Stimulated activated CD8-positive, alpha-beta memory T cell treated with anti-CD3 and anti-CD28 coated beads, Interleukin-12 subunit alpha, Interleukin-12 subunit beta, amount 100 ng/mL, for 4 hours (primary cell): ENCODE data around the gene MVB12A.

Experiments used
- DNase-seq: peaks from one replicate; pipeline ENCODE4 v3.0.0-alpha.2; 2020; ENCODE audit warnings: low read depth

Gene MVB12A

DNA sequence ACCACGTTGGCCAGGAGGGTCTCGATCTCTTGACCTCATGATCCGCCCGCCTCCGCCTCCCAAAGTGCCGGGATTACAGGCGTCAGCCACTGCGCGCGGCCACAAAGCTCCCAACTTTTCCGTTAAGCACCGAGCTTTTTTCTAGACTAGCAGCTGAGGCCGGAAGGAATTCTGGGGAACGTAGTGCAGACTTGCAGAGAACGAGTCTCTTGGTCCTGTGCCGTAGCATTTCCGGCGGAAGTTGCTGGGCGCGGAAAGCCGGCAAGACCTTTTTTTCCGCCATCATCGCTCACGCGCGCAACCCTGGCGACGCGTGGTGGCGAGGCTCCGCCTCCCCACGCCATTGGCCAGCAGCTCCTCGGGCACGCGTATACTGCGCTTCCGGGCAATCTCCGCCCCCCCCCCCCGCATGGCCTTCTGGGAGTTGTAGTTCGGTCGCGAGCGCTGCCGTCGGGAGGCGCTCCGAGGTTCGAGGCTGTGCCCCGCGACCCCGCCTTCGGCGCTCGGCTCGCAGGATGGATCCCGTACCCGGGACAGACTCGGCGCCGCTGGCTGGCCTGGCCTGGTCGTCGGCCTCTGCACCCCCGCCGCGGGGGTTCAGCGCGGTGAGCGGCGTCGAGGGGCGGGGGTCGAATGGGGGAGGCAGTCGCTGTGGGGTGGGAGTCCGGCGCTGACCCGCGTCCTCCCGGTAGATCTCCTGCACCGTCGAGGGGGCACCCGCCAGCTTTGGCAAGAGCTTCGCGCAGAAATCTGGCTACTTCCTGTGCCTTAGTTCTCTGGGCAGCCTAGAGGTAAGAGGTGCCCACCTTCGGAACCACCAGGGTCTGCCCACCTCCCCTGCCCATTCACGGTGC is at the start of gene MVB12A:
MVB12A (plus strand) TSS at position 427 of the 854 bp plus-strand sequence; CDS start at position 516, 89 bp downstream.
- peak; percentile 91 for DNase-seq

DNA sequence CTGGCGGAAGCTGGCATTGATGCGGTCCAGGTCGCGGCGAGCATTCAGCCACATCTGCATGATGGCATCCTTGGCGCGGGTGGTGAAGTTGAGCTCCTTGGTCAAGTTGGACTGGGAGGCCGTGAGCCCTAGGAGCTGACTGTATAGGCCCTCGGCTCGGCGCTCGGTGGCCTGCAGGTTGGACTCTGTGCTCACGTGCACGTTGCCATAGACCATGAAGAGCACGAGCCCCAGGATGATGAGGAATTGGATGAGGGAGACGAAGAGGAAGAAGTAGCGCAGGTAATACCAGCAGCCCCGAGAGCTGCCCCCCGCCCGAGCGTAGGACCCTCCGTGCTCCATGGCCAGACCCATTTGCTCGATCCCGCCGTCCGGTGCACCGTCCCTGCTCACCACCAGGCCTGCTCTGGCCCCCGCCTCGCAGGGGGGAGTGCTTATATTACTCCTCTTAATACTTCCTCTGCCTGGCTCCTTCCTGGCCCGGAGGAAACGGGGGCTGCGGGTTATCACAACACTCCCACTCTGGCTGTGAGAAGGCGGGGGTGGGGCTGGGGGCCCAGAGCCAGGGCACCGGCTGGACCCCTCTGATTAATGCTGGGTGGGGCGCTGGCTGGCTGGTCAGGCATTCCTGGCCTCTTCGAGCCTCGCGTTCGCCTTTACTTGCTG is 42.8 kb upstream of the MVB12A start, which contains the start of gene PLVAP:
PLVAP (minus strand) TSS at position 408 of the 666 bp plus-strand sequence; CDS start at position 354, 54 bp downstream.
- DNase-seq: no peak

DNA sequence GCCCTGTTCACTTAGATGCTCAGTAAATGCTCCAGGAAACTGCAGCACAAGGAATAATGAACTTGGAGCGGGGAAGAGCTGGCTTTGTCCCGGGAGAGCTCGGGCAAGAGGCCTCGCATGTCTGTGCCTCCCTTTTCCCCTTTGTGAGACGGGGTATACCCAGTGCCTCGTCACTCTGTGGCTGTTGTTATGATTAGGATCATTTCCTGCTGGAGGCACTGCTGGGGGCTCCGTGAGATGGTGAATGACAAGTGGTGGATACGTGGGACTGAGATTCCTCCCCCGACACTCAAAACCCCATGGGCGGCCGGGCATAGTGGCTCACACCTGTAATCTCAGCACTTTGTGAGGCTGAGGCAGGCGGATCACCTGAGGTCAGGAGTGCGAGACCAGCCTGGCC is 41.6 kb upstream of the MVB12A start:
- no peak for DNase-seq

DNA sequence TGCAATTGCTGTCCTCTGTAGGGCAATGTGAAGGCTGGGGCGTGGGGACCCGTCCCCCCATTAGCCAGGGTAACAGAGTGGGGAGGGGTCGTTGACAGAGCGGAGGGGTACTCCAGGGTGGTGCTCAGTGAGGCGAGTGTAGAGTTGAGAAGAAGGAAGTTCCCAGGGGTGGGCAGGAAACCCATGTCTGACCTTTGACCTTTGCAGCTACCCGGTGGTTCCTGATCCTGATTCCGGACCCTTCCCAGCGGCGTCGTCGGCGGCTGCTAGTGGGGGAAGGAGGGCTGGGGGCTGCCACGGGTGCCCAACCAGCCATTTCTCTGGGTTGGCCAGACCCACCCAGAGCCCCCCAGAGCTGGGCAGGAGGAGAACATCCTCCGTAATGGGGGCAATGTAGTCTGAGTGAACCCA is 40.6 kb upstream of the MVB12A start:
- no peak for DNase-seq

DNA sequence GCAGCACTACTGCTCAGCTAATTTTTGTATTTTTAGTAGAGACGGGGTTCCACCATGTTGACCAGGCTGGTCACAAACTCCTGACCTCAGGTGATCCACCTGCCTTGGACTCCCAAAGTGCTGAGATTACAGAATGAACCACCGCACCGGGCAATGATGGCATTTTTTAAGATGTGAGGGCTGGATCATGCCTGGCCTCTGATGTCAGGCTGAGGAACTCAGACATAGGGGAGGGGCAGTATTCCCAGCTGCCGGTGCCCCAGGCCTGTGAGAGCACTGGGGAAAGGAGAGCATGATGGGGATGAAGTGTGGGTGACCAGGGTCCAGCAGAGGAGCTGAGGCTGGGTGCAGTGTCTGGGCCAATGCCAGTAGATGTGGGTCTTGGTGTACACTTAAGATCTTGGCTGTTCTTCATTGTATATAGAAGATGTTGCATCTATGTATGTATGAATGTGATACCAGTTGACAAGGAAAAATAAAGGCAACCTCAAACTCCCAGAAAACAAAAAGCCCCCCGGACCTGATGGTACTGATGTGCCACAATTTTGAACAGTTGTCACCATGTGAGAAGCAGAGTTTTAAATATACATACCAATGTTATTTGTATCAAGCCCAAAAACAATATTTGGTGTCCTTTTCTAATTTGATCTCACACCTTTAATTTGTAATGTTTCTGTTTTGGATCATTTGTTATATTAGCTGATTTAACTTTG is 39.3 kb upstream of the MVB12A start:
- DNase-seq: no peak

DNA sequence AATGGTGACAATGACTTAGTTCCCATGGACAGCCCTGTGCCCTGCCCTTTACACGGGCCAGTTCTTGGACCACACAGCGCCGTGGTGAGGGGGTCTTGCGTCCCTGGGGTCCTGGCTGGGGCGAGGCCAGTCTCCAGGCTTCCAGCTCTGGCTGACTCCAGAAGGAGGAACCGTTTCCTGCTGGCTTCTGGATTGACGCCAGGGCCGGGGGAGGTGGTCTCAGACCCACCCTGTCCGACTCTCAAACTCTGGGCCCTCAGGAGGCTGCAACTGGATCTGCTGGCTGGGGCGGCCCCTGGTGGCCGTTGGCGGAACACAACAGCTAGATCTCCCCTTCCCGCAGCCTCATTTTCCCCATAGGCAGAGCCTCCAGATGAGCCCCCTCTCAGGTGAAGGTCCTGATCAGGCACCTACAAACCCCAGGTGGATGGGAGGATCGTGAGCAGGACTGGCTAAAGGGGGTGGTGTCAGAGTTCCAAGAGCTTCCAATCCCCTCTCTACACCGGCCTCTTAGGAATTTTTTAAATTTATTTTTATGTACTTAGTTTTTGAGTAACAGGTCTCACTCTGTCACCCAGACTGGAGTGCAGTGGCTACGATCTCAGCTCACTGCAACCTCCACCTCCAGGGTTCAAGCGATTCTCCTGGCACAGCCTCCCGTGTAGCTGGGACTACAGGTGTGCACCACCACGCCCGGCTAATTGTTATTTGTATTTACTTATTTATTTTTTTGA is 33.8 kb upstream of the MVB12A start:
- DNase-seq: no peak

DNA sequence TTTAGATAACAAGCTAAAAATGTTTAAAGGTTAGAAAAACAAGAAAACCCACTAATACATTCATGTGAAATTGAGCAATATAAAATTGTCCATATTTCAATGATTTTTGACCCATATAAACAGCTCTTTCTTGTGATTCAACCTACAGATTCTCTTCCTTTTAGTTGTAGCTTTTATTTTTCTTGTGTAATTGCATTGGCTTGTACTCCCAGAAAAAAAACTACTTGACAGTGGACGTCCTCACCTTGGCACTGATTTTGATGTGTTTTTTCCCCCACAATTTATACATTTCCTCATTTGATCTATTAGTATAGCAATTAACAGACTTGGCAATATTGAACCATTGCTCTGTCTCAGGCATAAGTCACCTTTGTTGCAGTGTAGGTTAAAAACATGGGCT is 30.6 kb upstream of the MVB12A start:
- DNase-seq: no peak

DNA sequence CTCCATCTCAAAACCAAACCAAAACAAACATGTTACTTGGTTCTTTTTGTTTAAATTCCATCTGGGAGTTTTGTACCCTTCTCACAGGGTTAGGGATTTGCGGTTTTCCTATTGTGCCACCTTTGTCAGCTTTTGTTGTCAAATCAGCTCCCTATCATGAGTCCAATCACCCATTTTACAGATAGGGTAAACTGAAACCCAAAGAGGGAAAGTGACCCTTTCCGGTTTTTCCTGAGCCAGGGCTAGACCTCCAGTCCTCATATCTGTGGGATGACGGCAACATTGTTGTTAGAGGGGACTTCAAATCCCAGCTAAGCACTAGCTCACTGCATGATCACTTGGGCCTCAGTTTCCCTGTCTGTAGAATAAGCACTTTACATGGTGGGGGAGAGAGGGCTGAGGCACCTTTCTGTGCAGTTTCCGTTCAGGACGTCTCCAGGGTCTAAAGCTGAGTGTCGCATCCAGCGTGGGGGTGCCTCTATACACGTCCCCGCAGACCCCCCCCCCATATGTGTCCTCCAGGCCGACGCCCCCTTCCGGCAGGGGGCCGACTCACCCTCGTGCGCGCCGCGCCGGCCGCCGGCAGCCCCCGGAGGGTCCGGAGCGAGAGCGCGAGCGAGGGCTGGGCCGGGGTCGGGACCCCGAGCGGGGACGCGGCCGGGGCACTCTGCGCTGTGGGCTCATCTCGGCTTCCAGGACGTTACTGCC is 29.7 kb upstream of the MVB12A start:
- no peak for DNase-seq

DNA sequence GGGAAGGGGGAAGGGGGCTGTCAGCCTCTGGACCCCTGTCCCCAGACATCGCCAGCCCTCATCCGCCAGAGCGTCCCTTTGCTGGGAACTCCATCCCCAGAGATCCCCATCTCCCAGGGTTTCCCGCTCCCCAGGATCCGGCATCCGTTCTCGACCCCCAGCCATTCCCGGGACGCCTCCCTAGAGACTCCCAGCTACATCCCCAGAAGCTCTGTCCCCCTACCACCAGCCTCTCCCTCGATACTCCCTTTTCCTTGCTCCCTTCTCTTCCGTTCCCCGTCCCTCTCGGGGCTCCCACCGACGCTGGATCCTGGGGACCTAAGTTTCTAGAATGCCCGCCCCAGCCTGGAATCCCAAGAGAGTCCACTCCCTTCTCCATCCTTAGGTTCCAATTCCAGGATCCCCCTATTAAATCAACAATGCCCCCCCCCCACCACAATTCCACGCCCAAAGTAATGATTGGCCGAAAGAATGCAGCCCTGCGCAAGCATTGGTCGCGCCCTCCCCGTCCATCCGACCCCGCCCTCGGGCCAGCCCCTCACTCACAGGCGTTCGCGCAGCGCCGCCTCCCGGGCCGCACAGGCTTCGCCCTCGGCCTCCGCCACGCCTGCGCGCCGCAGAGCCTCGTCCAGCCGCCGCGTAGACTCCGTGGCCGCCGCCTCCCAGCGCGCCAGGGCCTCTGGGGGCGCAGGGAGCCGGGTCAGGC is 29.0 kb upstream of the MVB12A start:
- peak; percentile 80 for DNase-seq

DNA sequence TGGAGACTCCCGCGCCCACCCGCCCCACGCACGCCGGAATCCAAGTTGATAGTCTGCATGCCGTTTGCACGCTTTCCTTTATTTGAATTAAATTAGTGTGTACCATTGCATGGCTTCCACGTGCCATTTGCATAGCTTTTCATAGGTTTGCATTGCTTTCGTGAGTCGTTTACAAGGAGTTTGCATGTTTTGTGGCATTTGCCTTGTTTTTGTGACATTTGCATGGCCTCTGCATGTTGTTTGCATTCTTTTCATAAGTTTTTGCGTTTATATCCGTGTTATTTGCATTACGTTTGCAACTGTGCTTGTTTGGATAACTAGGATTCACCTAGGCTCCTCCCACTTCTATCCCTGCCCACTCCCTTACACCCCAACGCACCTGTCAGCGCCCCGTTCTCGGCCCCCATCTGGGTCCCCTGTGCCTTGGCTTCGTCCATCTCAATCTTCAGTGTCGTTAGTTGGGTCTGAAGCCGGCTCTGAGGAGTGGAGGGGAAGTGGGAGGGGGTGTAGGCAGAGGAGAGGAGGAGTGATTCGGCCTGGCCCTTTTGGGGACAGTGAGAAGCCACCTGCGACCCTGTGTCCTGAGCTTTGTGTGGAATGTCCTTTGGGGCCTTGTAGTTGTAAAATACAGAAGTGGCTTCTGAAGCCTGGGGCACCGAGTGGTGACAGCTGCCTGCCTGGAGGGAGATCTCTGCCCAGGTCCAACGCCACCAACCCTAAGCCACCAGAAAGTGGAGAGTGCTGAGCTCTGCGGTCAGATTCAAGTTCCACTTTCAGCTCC is 28.3 kb upstream of the MVB12A start:
- no peak for DNase-seq

DNA sequence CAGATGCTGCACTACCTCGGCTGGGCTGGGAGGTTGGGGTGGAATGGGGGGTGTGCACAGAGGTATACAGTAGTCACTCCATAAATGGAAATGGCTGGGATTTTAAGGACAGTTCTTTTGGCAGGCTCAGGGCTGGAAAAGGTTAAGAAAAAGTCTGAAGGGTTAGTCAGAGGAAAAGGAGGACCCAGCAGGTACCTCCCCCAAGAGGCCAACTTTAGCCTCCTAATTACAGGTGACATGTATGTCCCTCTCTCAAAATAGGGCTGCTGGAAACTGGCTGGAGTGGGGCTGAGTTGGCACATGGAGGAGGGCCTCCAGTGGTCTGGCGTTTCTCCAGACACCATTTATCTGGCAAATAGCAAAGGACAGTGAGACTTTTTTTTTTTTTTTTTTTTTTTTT is 26.8 kb upstream of the MVB12A start:
- DNase-seq: no peak

DNA sequence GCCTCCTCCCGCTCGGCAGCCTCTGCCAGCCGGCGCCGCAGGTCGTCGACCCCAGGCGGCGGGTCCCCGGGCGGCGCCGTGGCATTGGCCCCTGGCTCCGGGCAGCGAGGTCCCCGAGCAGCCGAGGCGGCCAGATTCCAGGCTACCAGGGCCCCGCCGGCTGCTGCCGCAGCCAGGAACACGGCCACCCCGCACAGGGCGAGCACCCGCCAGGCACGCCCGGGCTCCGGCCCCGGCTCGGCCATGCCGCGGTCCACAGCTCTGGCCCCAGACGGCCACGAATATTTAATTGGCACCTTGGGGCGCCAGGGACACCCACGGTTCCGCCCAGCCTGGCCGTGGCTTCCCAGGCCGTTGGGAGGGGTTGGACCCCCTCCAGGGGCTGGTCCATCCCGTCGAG is 25.9 kb upstream of the MVB12A start, which contains the start of gene CCDC194:
CCDC194 (minus strand) TSS at position 283 of the 400 bp plus-strand sequence; CDS start at position 245, 38 bp downstream.
- no peak for DNase-seq

DNA sequence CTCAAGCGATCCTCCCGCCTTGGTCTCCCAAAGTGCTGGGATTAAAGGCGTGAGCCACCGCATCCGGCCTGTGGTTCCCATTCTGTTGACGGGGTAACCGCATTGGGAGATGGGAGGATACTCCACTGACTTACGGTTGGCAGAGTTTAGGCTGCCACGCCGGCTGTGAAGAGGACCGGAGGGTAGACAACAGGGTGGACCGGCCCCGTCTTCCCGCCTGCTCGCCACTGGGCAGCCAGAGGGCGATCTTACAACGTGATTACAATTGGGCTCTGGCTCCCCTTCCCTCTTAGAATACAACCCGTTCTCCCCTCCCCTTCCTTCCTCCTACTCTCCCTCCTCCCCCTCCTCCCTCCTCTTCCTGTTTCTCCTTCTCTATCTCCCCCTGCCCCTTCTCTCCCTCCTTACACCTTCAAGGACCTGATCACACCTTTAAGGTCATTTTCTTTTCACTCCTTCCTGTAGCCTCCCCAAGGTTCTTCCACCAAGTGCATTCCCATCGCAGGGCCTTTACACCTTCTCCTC is 24.9 kb upstream of the MVB12A start:
- no peak for DNase-seq

DNA sequence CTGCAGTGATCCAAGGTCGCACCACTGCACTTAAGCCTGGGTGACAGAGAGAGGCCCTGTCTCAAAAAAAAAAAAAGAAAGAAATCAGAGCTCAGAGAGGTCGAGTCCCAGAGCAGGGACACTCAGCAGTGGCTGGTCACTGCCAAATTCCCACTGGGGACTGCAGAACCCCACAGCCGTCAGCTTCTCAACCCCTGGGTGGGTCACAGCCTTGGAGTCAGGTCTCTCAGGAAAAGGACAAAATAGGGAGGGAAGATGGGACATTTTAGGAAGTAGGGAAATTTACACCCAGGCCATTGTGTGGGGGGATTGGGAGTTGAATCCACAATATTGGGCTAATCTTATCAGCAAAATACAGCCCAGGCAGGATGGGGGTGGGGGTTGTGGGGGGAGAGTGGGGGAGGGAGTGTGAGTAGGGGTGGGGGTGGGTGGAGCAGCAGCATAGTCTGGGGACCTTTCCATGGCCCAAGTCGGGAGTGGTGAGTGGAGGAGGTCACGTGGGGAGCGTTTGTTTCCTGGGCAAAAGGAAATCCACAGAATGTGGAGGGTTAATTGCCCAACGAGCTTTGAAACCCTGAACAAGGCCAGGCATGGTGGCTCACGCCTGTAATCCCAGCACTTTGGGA is 20.8 kb upstream of the MVB12A start:
- no peak for DNase-seq

DNA sequence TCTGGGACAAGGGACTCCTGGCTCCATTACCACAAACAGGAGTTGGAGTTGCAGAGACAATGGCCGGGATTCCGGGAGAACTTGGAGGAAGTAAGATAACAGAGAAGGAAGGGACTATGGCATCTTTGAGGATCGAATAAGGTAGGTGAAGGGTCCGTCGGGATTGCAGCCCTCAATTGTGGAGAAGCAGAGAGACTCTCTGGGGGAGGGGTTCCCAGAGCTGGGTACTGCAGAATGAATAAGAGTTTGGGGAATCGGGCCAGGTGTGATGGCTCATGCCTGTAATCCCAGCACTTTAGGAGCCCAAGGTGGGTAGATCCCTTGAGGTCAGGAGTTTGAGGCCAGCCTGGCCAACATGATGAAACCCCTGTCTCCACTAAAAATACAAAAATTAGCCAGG is 18.2 kb upstream of the MVB12A start:
- DNase-seq: no peak

DNA sequence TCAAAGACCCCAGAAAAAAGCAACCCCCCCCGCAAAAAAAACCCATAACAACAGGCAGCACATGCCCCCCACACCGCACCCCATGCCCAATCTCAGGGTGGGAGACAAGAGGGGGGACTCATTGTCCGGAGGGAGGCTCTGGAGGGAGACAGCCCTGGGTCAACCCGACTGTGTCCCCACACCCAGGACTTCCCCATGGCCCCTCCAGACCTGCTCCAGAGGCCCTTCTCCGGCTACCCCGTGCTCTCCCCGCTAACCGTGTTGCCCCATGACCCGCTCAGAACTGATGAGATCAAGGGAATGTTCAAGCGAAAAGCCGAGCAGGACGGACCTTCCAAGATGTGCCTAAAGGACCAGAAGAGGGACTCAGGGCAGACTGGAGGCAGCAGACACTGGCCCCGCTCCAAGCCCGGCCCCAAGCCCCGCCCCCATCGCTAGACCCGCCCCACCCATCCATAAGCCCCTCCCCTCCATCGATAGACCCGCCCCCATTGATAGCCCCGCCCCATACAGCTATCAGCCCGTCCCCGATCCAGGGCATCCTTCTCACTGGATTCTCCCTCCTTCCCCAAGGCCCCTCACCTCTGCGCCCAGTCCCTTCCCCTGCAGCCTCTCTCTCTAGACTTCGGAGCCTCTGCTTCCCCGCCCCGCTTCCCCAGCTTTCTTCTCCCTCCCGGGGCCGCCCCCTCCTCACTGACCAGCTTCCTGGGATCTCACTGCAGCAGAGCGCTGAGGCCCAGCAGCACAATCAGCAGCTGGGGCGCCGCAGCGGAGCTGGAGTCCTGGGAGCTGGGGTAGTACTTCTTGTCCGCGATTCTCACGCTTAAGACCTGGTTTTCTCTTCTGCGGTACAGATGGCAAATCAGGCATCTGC is 16.6 kb upstream of the MVB12A start:
- DNase-seq: no peak

DNA sequence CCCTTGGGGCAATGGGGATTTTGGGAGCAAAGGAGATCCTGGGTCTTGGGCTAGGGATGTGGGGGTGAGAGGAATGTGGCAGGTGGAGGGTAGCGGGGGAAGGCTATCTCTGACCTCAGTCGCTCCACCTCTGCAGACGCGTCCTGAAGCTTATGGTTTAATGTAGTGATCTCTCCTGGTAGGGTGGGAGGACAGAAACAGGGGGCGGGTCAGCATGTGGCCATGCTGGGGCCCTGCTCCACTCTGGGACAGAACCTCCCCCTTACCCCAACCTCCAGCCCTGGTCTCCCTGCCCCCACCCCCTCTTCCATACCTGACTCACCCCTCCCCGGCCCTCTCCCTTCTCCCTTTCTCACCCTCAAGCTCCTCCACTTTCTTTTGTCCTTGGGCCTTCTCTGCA is 15.8 kb upstream of the MVB12A start:
- no peak for DNase-seq

DNA sequence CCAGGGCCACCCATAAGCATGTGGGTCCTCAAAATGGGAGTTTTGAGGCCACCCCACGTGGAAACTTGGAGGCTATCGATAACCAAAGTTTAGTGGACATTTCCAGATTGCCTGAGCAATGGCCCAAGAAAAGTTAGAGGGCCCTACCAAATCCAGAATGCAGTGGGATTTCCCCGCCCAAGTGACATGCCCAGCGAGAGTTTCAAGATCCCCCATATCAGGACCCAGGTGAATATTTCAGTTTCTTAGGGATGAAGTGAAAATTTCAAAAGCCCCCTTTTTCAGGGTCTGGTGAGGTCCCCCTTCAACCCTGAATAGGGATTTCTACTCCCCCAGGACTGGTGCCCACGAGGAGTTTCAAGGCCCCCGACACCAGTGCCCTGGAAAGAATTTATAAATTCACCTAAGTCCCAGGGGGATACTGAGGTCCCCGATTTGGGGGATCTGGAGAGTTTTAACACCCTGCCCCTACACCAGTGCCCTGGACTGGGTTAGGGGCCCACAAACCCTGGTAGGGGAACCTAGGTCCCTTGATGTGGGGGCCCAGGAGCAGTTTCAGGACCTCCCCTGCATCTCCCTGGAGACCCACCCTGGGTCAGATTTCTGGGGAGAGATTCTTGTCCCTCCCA is 15.1 kb upstream of the MVB12A start:
- no peak for DNase-seq
